ENCODE results near the gene SPATA2. TPM values are rescaled to one million over a fixed set of nuclear protein-coding genes. Genes with fewer than 3 reads are reported as not detected.

SPATA2 gene
- total and polyA plus RNA-seq, 2 experiments from 2014 or later, result 5.3 to 9.3 TPM

DNA sequence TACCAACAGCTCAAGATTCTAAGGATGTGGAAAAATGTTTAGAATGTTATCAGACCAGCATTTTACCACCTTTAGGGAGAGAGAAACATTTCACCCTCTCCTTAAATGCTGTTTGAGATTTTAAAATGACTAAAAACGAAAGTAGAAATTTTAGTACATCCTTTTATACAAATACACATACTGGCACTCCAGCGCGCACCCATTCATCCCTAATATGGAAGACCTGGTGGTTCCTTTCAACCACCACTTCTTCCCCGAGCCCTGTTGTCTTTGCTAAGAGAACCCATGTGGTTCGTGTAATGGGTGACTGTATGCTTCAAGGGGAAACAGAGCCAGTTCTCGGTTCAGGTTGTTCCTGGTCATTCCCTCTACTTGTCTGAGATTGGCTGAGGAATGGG is 21.3 kb downstream of the SPATA2 start:
- H2AFZ ChIP-seq, result no peak overlapping the region
- Mint-ChIP-seq H3K36me3 (ENCODE audit: low read depth) (no peaks in the 10 kb centered on the region), H3K4me1 (peaks cover 27% of the 10 kb centered on the region), H3K27me3 (ENCODE audit: insufficient read depth, low read depth, poor library complexity) (peaks cover 14% of the 10 kb centered on the region), H3K4me3 (no peak overlapping the region), H3K9me3 (no peaks in the 10 kb centered on the region), H3K27ac (no peak overlapping the region)
- ATAC-seq (no peak), DNase-seq (ENCODE audit: low spot score) (no peak)
- no peaks in the 10 kb centered on the region for H3K27me3 ChIP-seq (ENCODE audit: insufficient read depth)
- H4K20me1 ChIP-seq (replicated peaks; ENCODE audit: insufficient read depth), result no peaks in the 10 kb centered on the region
- TF ChIP-seq EZH2phosphoT487 (IDR thresholded peaks at IDR 0.05; ENCODE audit: unreplicated experiment) (no peak), ZNF114 (CRISPR knock-in tag; IDR thresholded peaks at IDR 0.05) (no peak), POLR2AphosphoS5 (IDR thresholded peaks at IDR 0.05; ENCODE audit: low read depth) (no peak), CREB1 (CRISPR knock-in tag; IDR thresholded peaks at IDR 0.05; ENCODE audit: low read depth) (no peak), EZH2 (IDR thresholded peaks at IDR 0.05; ENCODE audit: low read depth, unreplicated experiment) (no peak), STAT1 (IDR thresholded peaks at IDR 0.05; ENCODE audit: unreplicated experiment) (no peak), NANOG (IDR thresholded peaks at IDR 0.05; ENCODE audit: borderline replicate concordance) (no peak), JUNB (IDR thresholded peaks at IDR 0.05; ENCODE audit: unreplicated experiment) (no peak), ZNF331 (CRISPR knock-in tag; IDR thresholded peaks at IDR 0.05; ENCODE audit: low read depth) (no peak)
- TF ChIP-seq, protein P1, sequence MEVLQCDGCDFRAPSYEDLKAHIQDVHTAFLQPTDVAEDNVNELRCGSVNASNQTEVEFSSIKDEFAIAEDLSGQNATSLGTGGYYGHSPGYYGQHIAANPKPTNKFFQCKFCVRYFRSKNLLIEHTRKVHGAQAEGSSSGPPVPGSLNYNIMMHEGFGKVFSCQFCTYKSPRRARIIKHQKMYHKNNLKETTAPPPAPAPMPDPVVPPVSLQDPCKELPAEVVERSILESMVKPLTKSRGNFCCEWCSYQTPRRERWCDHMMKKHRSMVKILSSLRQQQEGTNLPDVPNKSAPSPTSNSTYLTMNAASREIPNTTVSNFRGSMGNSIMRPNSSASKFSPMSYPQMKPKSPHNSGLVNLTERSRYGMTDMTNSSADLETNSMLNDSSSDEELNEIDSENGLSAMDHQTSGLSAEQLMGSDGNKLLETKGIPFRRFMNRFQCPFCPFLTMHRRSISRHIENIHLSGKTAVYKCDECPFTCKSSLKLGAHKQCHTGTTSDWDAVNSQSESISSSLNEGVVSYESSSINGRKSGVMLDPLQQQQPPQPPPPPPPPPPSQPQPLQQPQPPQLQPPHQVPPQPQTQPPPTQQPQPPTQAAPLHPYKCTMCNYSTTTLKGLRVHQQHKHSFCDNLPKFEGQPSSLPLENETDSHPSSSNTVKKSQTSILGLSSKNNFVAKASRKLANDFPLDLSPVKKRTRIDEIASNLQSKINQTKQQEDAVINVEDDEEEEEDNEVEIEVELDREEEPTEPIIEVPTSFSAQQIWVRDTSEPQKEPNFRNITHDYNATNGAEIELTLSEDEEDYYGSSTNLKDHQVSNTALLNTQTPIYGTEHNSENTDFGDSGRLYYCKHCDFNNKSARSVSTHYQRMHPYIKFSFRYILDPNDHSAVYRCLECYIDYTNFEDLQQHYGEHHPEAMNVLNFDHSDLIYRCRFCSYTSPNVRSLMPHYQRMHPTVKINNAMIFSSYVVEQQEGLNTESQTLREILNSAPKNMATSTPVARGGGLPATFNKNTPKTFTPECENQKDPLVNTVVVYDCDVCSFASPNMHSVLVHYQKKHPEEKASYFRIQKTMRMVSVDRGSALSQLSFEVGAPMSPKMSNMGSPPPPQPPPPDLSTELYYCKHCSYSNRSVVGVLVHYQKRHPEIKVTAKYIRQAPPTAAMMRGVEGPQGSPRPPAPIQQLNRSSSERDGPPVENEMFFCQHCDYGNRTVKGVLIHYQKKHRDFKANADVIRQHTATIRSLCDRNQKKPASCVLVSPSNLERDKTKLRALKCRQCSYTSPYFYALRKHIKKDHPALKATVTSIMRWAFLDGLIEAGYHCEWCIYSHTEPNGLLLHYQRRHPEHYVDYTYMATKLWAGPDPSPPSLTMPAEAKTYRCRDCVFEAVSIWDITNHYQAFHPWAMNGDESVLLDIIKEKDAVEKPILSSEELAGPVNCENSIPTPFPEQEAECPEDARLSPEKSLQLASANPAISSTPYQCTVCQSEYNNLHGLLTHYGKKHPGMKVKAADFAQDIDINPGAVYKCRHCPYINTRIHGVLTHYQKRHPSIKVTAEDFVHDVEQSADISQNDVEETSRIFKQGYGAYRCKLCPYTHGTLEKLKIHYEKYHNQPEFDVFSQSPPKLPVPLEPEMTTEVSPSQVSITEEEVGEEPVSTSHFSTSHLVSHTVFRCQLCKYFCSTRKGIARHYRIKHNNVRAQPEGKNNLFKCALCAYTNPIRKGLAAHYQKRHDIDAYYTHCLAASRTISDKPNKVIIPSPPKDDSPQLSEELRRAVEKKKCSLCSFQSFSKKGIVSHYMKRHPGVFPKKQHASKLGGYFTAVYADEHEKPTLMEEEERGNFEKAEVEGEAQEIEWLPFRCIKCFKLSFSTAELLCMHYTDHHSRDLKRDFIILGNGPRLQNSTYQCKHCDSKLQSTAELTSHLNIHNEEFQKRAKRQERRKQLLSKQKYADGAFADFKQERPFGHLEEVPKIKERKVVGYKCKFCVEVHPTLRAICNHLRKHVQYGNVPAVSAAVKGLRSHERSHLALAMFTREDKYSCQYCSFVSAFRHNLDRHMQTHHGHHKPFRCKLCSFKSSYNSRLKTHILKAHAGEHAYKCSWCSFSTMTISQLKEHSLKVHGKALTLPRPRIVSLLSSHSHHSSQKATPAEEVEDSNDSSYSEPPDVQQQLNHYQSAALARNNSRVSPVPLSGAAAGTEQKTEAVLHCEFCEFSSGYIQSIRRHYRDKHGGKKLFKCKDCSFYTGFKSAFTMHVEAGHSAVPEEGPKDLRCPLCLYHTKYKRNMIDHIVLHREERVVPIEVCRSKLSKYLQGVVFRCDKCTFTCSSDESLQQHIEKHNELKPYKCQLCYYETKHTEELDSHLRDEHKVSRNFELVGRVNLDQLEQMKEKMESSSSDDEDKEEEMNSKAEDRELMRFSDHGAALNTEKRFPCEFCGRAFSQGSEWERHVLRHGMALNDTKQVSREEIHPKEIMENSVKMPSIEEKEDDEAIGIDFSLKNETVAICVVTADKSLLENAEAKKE (CRISPR knock-in tag; IDR thresholded peaks at IDR 0.05), result no peak
- TF ChIP-seq, protein P2, sequence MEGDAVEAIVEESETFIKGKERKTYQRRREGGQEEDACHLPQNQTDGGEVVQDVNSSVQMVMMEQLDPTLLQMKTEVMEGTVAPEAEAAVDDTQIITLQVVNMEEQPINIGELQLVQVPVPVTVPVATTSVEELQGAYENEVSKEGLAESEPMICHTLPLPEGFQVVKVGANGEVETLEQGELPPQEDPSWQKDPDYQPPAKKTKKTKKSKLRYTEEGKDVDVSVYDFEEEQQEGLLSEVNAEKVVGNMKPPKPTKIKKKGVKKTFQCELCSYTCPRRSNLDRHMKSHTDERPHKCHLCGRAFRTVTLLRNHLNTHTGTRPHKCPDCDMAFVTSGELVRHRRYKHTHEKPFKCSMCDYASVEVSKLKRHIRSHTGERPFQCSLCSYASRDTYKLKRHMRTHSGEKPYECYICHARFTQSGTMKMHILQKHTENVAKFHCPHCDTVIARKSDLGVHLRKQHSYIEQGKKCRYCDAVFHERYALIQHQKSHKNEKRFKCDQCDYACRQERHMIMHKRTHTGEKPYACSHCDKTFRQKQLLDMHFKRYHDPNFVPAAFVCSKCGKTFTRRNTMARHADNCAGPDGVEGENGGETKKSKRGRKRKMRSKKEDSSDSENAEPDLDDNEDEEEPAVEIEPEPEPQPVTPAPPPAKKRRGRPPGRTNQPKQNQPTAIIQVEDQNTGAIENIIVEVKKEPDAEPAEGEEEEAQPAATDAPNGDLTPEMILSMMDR (conservative IDR thresholded peaks at IDR 0.05; ENCODE audit: low read depth in 2 of 2), result no peak
- TF ChIP-seq, protein P3, sequence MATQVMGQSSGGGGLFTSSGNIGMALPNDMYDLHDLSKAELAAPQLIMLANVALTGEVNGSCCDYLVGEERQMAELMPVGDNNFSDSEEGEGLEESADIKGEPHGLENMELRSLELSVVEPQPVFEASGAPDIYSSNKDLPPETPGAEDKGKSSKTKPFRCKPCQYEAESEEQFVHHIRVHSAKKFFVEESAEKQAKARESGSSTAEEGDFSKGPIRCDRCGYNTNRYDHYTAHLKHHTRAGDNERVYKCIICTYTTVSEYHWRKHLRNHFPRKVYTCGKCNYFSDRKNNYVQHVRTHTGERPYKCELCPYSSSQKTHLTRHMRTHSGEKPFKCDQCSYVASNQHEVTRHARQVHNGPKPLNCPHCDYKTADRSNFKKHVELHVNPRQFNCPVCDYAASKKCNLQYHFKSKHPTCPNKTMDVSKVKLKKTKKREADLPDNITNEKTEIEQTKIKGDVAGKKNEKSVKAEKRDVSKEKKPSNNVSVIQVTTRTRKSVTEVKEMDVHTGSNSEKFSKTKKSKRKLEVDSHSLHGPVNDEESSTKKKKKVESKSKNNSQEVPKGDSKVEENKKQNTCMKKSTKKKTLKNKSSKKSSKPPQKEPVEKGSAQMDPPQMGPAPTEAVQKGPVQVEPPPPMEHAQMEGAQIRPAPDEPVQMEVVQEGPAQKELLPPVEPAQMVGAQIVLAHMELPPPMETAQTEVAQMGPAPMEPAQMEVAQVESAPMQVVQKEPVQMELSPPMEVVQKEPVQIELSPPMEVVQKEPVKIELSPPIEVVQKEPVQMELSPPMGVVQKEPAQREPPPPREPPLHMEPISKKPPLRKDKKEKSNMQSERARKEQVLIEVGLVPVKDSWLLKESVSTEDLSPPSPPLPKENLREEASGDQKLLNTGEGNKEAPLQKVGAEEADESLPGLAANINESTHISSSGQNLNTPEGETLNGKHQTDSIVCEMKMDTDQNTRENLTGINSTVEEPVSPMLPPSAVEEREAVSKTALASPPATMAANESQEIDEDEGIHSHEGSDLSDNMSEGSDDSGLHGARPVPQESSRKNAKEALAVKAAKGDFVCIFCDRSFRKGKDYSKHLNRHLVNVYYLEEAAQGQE (IDR thresholded peaks at IDR 0.05; ENCODE audit: unreplicated experiment), result no peak
- TF ChIP-seq, protein P4, sequence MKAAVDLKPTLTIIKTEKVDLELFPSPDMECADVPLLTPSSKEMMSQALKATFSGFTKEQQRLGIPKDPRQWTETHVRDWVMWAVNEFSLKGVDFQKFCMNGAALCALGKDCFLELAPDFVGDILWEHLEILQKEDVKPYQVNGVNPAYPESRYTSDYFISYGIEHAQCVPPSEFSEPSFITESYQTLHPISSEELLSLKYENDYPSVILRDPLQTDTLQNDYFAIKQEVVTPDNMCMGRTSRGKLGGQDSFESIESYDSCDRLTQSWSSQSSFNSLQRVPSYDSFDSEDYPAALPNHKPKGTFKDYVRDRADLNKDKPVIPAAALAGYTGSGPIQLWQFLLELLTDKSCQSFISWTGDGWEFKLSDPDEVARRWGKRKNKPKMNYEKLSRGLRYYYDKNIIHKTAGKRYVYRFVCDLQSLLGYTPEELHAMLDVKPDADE (IDR thresholded peaks at IDR 0.05), result no peak
- H3K36me3 ChIP-seq (ENCODE audit: insufficient read depth), result no peaks in the 10 kb centered on the region
- peaks cover 6% of the 10 kb centered on the region; the same call in 1 of the 2 replicates for H3K4me1 ChIP-seq (ENCODE audit: insufficient read depth)
- H3K4me2 ChIP-seq, result no peak overlapping the region
- H3K9me2 ChIP-seq (ENCODE audit: insufficient read depth), result no peaks in the 10 kb centered on the region
- H3K27ac ChIP-seq (ENCODE audit: low read depth), result no peak overlapping the region
- H3F3A ChIP-seq (replicated peaks; ENCODE audit: low read depth), result no peaks in the 10 kb centered on the region
- no peaks in the 10 kb centered on the region for H3K79me2 ChIP-seq (replicated peaks; ENCODE audit: insufficient read depth)
- no peak overlapping the region for H3K4me3 ChIP-seq
